WTC11 (cell line): ENCODE measurements around the gene SOCS1. TPM values are rescaled to one million over a fixed set of nuclear protein-coding genes. Genes with fewer than 3 reads are reported as not detected.

Experiments used
- ATAC-seq: fragments of 200-7000 bp; cut with Tn5 transposase; 2 replicates; pipeline ENCODE4 v1.10.0; 2021; ENCODE audit warnings: mild to moderate bottlenecking, moderate library complexity
- CTCF ChIA-PET: fragments of 300-600 bp; sonication (Branson Sonifier 250); formaldehyde crosslinking; loops from one replicate; lab custom pipeline; 2021; ENCODE audit warnings: antibody characterized with exemption; lab: Charles Lee
- POLR2A ChIA-PET: fragments of 350-600 bp; sonication (Branson Sonifier 250); formaldehyde crosslinking; loops from one replicate; lab custom pipeline; 2021; ENCODE audit warnings: antibody characterized with exemption; lab: Charles Lee
- DNase-seq: peaks from one replicate; pipeline ENCODE4 v3.0.0; 2021; ENCODE audit warnings: low spot score
- H3K27ac Mint-ChIP-seq: 2 replicates; pipeline ENCODE4 v1.8.0; 2021; ENCODE audit warnings: mixed read lengths
- H3K27me3 Mint-ChIP-seq: 2 replicates; pipeline ENCODE4 v1.8.0; 2021; ENCODE audit warnings: low read depth, mild to moderate bottlenecking, moderate library complexity, mixed read lengths
- H3K36me3 Mint-ChIP-seq: 2 replicates; pipeline ENCODE4 v1.8.0; 2021; ENCODE audit warnings: mixed read lengths
- H3K4me1 Mint-ChIP-seq: 2 replicates; pipeline ENCODE4 v1.8.0; 2022; ENCODE audit warnings: mixed read lengths
- H3K4me3 Mint-ChIP-seq: 2 replicates; pipeline ENCODE4 v1.8.0; 2021; ENCODE audit warnings: mild to moderate bottlenecking, moderate library complexity, mixed read lengths
- H3K9me3 Mint-ChIP-seq: 2 replicates; pipeline ENCODE4 v1.8.0; 2021; ENCODE audit warnings: mixed read lengths
- AFF4 ChIP-seq: sonication (generic); formaldehyde crosslinking; IDR thresholded peaks from 2 replicates; pipeline ENCODE4 v1.8.1; 2023; ENCODE audit warnings: mild to moderate bottlenecking, missing genetic modification reagents, borderline replicate concordance
- ATF3 ChIP-seq: sonication (generic); formaldehyde crosslinking; conservative IDR thresholded peaks from 2 replicates; pipeline ENCODE4 v1.8.1; 2022; ENCODE audit warnings: mild to moderate bottlenecking, missing genetic modification reagents
- EMX1 ChIP-seq: fragments of 250-450 bp; sonication (Bioruptor Pico); IDR thresholded peaks from 2 replicates; pipeline ENCODE4 v1.8.0; 2021; ENCODE audit warnings: mild to moderate bottlenecking
- ESRRA ChIP-seq: sonication (generic); formaldehyde crosslinking; IDR thresholded peaks from 2 replicates; pipeline ENCODE4 v1.8.1; 2022; ENCODE audit warnings: mild to moderate bottlenecking, missing genetic modification reagents, borderline replicate concordance
- ETV6 ChIP-seq: sonication (generic); formaldehyde crosslinking; IDR thresholded peaks from 2 replicates; pipeline ENCODE4 v1.8.1; 2022; ENCODE audit warnings: mild to moderate bottlenecking, missing genetic modification reagents
- FOXP1 ChIP-seq: sonication (generic); formaldehyde crosslinking; IDR thresholded peaks from 2 replicates; pipeline ENCODE4 v1.8.0; 2022; ENCODE audit warnings: missing genetic modification reagents, mild to moderate bottlenecking, moderate library complexity, borderline replicate concordance
- GTF2I ChIP-seq: fragments of 250-450 bp; sonication (Bioruptor Pico); conservative IDR thresholded peaks from 2 replicates; pipeline ENCODE4 v1.4.0; 2021; ENCODE audit warnings: mild to moderate bottlenecking
- IRF2 ChIP-seq: sonication (generic); formaldehyde crosslinking; IDR thresholded peaks from 2 replicates; pipeline ENCODE4 v1.8.0; 2022; ENCODE audit warnings: low read depth, missing genetic modification reagents, borderline replicate concordance
- JAZF1 ChIP-seq: fragments of 250-450 bp; sonication (Bioruptor Pico); IDR thresholded peaks from 2 replicates; pipeline ENCODE4 v1.9.0; 2021; ENCODE audit warnings: moderate library complexity, mild to moderate bottlenecking, inconsistent platforms
- MYBL2 ChIP-seq: sonication (generic); formaldehyde crosslinking; IDR thresholded peaks from 2 replicates; pipeline ENCODE4 v1.8.1; 2023; ENCODE audit warnings: mild to moderate bottlenecking, moderate library complexity, missing genetic modification reagents
- NFE2L1 ChIP-seq: sonication (generic); formaldehyde crosslinking; IDR thresholded peaks from 2 replicates; pipeline ENCODE4 v1.8.1; 2023; ENCODE audit warnings: missing genetic modification reagents
- NR1H2 ChIP-seq: sonication (generic); formaldehyde crosslinking; IDR thresholded peaks from 2 replicates; pipeline ENCODE4 v1.9.0; 2021; ENCODE audit warnings: mild to moderate bottlenecking, moderate library complexity, missing genetic modification reagents
- NR3C1 ChIP-seq: sonication (generic); formaldehyde crosslinking; conservative IDR thresholded peaks from 2 replicates; pipeline ENCODE4 v1.8.1; 2023; ENCODE audit warnings: low read depth, mild to moderate bottlenecking, missing genetic modification reagents
- OVOL2 ChIP-seq: fragments of 250-450 bp; sonication (Bioruptor Pico); IDR thresholded peaks from 2 replicates; pipeline ENCODE4 v1.9.0; 2021; ENCODE audit warnings: mild to moderate bottlenecking, borderline replicate concordance
- USF2 ChIP-seq: sonication (generic); formaldehyde crosslinking; IDR thresholded peaks from 2 replicates; pipeline ENCODE4 v1.8.1; 2023; ENCODE audit warnings: mild to moderate bottlenecking, missing genetic modification reagents, moderate library complexity
- ZBTB21 ChIP-seq: sonication (generic); formaldehyde crosslinking; IDR thresholded peaks from 2 replicates; pipeline ENCODE4 v1.8.1; 2023; ENCODE audit warnings: mild to moderate bottlenecking, missing genetic modification reagents, borderline replicate concordance
- ZMAT4 ChIP-seq: fragments of 250-450 bp; sonication (Bioruptor Pico); IDR thresholded peaks from 2 replicates; pipeline ENCODE4 v1.9.0; 2021; ENCODE audit warnings: mild to moderate bottlenecking
- total RNA-seq: library from RNA; stranded (reverse); gene quantifications from 3 replicates; pipeline ENCODE4 v1.2.3, GENCODE V29; 2021
- TF ChIP-seq, protein P1 (sequence below): fragments of 250-450 bp; sonication (Bioruptor Pico); IDR thresholded peaks from 2 replicates; pipeline ENCODE4 v1.9.0; 2021; ENCODE audit warnings: mild to moderate bottlenecking
- TF ChIP-seq, protein P2 (sequence below): sonication (generic); formaldehyde crosslinking; IDR thresholded peaks from 2 replicates; pipeline ENCODE4 v1.8.1; 2023; ENCODE audit warnings: mild to moderate bottlenecking, moderate library complexity, missing genetic modification reagents

The SOCS1 gene
- total RNA-seq, 1 experiment from 2014 or later: 62.3 TPM

DNA sequence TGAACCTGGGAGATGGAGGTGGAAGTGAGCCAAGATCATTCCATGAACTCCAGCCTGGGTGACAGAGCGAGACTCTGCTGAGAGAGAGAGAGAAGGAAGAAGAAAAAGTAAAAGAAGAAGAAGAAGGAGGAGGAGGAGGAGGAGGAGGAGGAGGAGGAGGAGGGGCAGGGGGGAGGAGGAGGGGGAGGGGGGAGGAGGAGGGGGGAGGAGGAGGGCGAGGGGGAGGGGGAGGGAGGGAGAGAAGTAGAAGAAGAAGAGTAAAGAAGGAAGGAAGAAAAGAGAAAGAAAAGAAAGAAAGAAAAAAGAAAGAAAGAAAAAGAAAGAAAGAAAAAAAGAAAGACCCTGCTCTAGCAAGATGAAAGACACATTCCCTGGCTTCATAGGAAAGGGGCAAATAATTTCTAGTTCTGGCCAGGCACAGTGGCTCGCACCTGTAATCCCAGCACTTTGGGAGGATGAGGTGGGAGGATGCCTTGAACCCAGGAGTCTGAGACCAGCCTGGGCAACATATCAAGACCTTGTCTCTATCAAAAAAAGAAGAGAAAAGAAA lies 23.6 kb downstream of the SOCS1 start:
- POLR2A ChIA-PET: no interaction called here
- TF ChIP-seq NFE2L1 (no peak), ETV6 (CRISPR knock-in tag) (no peak), ZBTB21 (CRISPR knock-in tag) (no peak), ATF3 (no peak), FOXP1 (no peak), MYBL2 (CRISPR knock-in tag) (no peak), NR3C1 (CRISPR knock-in tag) (no peak), IRF2 (CRISPR knock-in tag) (no peak), ESRRA (no peak), NR1H2 (CRISPR knock-in tag) (no peak), AFF4 (no peak), EMX1 (CRISPR knock-in tag) (no peak), JAZF1 (CRISPR knock-in tag) (no peak), ZMAT4 (CRISPR knock-in tag) (no peak), OVOL2 (CRISPR knock-in tag) (no peak), GTF2I (no peak), USF2 (CRISPR knock-in tag) (no peak)
- TF ChIP-seq, protein P1, sequence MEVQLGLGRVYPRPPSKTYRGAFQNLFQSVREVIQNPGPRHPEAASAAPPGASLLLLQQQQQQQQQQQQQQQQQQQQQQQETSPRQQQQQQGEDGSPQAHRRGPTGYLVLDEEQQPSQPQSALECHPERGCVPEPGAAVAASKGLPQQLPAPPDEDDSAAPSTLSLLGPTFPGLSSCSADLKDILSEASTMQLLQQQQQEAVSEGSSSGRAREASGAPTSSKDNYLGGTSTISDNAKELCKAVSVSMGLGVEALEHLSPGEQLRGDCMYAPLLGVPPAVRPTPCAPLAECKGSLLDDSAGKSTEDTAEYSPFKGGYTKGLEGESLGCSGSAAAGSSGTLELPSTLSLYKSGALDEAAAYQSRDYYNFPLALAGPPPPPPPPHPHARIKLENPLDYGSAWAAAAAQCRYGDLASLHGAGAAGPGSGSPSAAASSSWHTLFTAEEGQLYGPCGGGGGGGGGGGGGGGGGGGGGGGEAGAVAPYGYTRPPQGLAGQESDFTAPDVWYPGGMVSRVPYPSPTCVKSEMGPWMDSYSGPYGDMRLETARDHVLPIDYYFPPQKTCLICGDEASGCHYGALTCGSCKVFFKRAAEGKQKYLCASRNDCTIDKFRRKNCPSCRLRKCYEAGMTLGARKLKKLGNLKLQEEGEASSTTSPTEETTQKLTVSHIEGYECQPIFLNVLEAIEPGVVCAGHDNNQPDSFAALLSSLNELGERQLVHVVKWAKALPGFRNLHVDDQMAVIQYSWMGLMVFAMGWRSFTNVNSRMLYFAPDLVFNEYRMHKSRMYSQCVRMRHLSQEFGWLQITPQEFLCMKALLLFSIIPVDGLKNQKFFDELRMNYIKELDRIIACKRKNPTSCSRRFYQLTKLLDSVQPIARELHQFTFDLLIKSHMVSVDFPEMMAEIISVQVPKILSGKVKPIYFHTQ (CRISPR knock-in tag): no peak
- TF ChIP-seq, protein P2, sequence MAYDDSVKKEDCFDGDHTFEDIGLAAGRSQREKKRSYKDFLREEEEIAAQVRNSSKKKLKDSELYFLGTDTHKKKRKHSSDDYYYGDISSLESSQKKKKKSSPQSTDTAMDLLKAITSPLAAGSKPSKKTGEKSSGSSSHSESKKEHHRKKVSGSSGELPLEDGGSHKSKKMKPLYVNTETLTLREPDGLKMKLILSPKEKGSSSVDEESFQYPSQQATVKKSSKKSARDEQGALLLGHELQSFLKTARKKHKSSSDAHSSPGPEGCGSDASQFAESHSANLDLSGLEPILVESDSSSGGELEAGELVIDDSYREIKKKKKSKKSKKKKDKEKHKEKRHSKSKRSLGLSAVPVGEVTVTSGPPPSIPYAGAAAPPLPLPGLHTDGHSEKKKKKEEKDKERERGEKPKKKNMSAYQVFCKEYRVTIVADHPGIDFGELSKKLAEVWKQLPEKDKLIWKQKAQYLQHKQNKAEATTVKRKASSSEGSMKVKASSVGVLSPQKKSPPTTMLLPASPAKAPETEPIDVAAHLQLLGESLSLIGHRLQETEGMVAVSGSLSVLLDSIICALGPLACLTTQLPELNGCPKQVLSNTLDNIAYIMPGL (CRISPR knock-in tag): no peak
- Mint-ChIP-seq H3K4me1 (peaks cover 7% of the 10 kb centered on the region; the same call in 1 of the 2 replicates), H3K36me3 (no peaks in the 10 kb centered on the region), H3K9me3 (no peaks in the 10 kb centered on the region), H3K4me3 (no peak overlapping the region), H3K27ac (no peak overlapping the region), H3K27me3 (no peaks in the 10 kb centered on the region)
- CTCF ChIA-PET: interaction anchor here (0.9 to 1.4 kb wide), 2 partner anchors 139 to 261 kb away, joined by 3 to 4 read pairs; no protein-coding TSS in a partner anchor
- DNase-seq (no peak), ATAC-seq (no peak)
